Naive B cell (primary cell): ENCODE results near the gene GABRE. TPM values are rescaled to one million over a fixed set of nuclear protein-coding genes. Genes with fewer than 3 reads are reported as not detected.
"Not testable (repeated sequence)": the region's sequence is repeated elsewhere in the genome, so short reads cannot be mapped to it uniquely, and the experiment has no call there.

Experiments
- ATAC-seq, 2 donors: fragments of 150-1000 bp; cut with Tn5 transposase; 2 replicates each; pipeline ENCODE4 v1.10.0; 2021; ENCODE audit warnings: low read depth in 2 of 2, mild to moderate bottlenecking in 2 of 2, moderate library complexity in 2 of 2
- DNase-seq: peaks from one replicate; pipeline ENCODE4 v3.0.0; 2022
- H3K27ac Mint-ChIP-seq, 6 donors: one replicate each; pipeline ENCODE4 v1.8.0; 2020 to 2022; ENCODE audit warnings: mild to moderate bottlenecking in 6 of 6, mixed read lengths in 6 of 6, moderate library complexity in 5 of 6, inconsistent platforms in 2 of 6
- H3K27me3 Mint-ChIP-seq, 3 donors: one replicate each; pipeline ENCODE4 v1.8.0; 2021 to 2022; ENCODE audit warnings: mixed read lengths in 3 of 3, mild to moderate bottlenecking in 1 of 3
- H3K36me3 Mint-ChIP-seq, 2 donors: one replicate each; pipeline ENCODE4 v1.8.0; 2020 to 2022; ENCODE audit warnings: mixed read lengths in 2 of 2, inconsistent platforms in 1 of 2, mild to moderate bottlenecking in 1 of 2
- H3K4me1 Mint-ChIP-seq, 3 donors: one replicate each; pipeline ENCODE4 v1.8.0; 2020 to 2022; ENCODE audit warnings: mixed read lengths in 3 of 3, inconsistent platforms in 1 of 3, mild to moderate bottlenecking in 1 of 3, moderate library complexity in 1 of 3
- H3K4me3 Mint-ChIP-seq, 8 donors: one replicate each; pipeline ENCODE4 v1.8.0; 2020 to 2022; ENCODE audit warnings: mild to moderate bottlenecking in 8 of 8, mixed read lengths in 8 of 8, moderate library complexity in 8 of 8, inconsistent platforms in 2 of 8
- H3K9me3 Mint-ChIP-seq, 7 donors: one replicate each; pipeline ENCODE4 v1.8.0; 2020 to 2022; ENCODE audit warnings: mixed read lengths in 7 of 7, mild to moderate bottlenecking in 5 of 7, inconsistent platforms in 2 of 7, moderate library complexity in 1 of 7
- polyA plus RNA-seq, 6 donors: library from polyadenylated mRNA; unstranded; fragments of 300-500 nt; fragmentation: Illumina TruSeq; gene quantifications; one replicate each; pipeline ENCODE4 v1.2.3, GENCODE V29; 2021; ENCODE audit warnings: low read depth in 6 of 6

Gene GABRE
- polyA plus RNA-seq, 6 donors from 2014 or later: not detected

DNA sequence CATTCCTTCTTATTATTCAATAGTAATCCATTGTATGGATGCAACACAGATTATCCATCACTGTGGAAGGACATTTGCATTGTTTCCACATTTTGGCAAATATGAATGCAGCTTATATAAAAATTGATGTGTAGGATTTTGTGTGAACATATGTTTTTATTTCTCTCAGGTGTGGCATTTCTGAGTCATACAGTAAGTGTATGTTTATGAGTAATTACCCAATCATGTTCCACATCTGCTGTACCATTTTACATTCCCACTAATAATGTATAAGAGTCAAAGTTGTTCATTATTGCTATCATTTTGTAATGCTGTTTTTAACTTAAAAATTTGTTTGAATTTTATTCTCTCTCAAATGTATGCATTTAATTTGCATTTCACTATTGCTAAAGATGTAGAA, 36.3 kb downstream of the GABRE start:
- Mint-ChIP-seq H3K27ac (no peak overlapping the region), H3K36me3 (no peaks in the 10 kb centered on the region), H3K9me3 (peaks cover 0 to 4% (median 0%) of the 10 kb centered on the region in 7 donors), H3K27me3 (no peaks in the 10 kb centered on the region), H3K4me3 (no peak overlapping the region), H3K4me1 (no peaks in the 10 kb centered on the region)
- no peak for ATAC-seq
- no peak for DNase-seq

- H3K27me3 Mint-ChIP-seq: no peaks in the 10 kb centered on the region
- H3K4me1 Mint-ChIP-seq: no peaks in the 10 kb centered on the region
- H3K36me3 Mint-ChIP-seq: no peaks in the 10 kb centered on the region
- no peak overlapping the region for H3K4me3 Mint-ChIP-seq
- no peak for DNase-seq
- H3K27ac Mint-ChIP-seq: no peak overlapping the region
- H3K9me3 Mint-ChIP-seq: no peaks in the 10 kb centered on the region
- no peak for ATAC-seq
These were observed 39.1 kb downstream of the GABRE start for GRCh38 chrX:151935358-151935757.

GRCh38 chrX:151929126-151929525, 45.4 kb downstream of the GABRE start:
- Mint-ChIP-seq H3K9me3 (peaks cover 0 to 5% (median 0%) of the 10 kb centered on the region in 7 donors), H3K27ac (no peak overlapping the region), H3K36me3 (no peaks in the 10 kb centered on the region), H3K4me1 (no peaks in the 10 kb centered on the region), H3K4me3 (no peak overlapping the region), H3K27me3 (no peaks in the 10 kb centered on the region)
- DNase-seq (no peak), ATAC-seq (no peak)

DNA sequence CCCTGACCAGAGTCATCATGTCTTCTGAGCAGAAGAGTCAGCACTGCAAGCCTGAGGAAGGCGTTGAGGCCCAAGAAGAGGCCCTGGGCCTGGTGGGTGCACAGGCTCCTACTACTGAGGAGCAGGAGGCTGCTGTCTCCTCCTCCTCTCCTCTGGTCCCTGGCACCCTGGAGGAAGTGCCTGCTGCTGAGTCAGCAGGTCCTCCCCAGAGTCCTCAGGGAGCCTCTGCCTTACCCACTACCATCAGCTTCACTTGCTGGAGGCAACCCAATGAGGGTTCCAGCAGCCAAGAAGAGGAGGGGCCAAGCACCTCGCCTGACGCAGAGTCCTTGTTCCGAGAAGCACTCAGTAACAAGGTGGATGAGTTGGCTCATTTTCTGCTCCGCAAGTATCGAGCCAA, 50.8 kb downstream of the GABRE start:
- peaks cover 0 to 5% (median 1%) of the 10 kb centered on the region in 7 donors for H3K9me3 Mint-ChIP-seq
- H3K4me1 Mint-ChIP-seq: no peaks in the 10 kb centered on the region
- no peaks in the 10 kb centered on the region for H3K36me3 Mint-ChIP-seq
- DNase-seq: no peak
- H3K4me3 Mint-ChIP-seq: no peak overlapping the region
- no peaks in the 10 kb centered on the region for H3K27me3 Mint-ChIP-seq
- ATAC-seq: no peak
- H3K27ac Mint-ChIP-seq: no peak overlapping the region

DNA sequence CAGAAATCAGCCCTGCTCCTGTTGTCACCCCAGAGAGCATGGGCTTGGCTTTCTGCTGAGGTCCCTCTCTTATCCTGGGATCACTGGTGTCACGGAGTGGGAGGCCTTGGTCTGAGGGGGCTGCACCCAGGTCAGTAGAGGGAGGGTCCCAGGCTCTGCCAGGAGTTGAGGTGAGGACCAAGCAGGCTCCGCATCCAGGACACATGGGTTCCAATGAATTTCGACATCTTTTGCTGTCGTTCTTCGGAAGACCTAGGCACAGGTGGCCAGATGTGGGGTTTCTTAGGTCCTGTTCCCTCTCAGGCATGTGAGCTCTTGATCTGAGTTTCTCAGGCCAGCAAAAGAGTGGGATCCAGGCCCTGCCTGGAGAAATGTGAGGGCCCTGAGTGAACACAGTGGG, 51.8 kb downstream of the GABRE start:
- Mint-ChIP-seq H3K36me3 (no peaks in the 10 kb centered on the region), H3K27me3 (no peaks in the 10 kb centered on the region), H3K4me1 (no peaks in the 10 kb centered on the region), H3K27ac (no peak overlapping the region), H3K4me3 (no peak overlapping the region), H3K9me3 (peaks cover 0 to 5% (median 1%) of the 10 kb centered on the region in 7 donors)
- no peak for DNase-seq
- no peak for ATAC-seq

GRCh38 chrX:151921866-151922265, 52.6 kb downstream of the GABRE start:
- no peak overlapping the region for H3K27ac Mint-ChIP-seq
- H3K36me3 Mint-ChIP-seq: no peaks in the 10 kb centered on the region
- peaks cover 0 to 5% (median 0%) of the 10 kb centered on the region in 7 donors for H3K9me3 Mint-ChIP-seq
- no peaks in the 10 kb centered on the region for H3K27me3 Mint-ChIP-seq
- H3K4me3 Mint-ChIP-seq: no peak overlapping the region
- ATAC-seq: no peak
- no peaks in the 10 kb centered on the region for H3K4me1 Mint-ChIP-seq
- DNase-seq: no peak

- DNase-seq (no peak), ATAC-seq (no peak)
- no peaks in the 10 kb centered on the region for H3K27me3 Mint-ChIP-seq
- H3K4me3 Mint-ChIP-seq: no peak overlapping the region
- no peaks in the 10 kb centered on the region for H3K4me1 Mint-ChIP-seq
- H3K27ac Mint-ChIP-seq: no peak overlapping the region
- no peaks in the 10 kb centered on the region for H3K36me3 Mint-ChIP-seq
- peaks cover 0 to 5% (median 0%) of the 10 kb centered on the region in 7 donors for H3K9me3 Mint-ChIP-seq
These were observed 53.2 kb downstream of the GABRE start for GRCh38 chrX:151921292-151921691.

DNA sequence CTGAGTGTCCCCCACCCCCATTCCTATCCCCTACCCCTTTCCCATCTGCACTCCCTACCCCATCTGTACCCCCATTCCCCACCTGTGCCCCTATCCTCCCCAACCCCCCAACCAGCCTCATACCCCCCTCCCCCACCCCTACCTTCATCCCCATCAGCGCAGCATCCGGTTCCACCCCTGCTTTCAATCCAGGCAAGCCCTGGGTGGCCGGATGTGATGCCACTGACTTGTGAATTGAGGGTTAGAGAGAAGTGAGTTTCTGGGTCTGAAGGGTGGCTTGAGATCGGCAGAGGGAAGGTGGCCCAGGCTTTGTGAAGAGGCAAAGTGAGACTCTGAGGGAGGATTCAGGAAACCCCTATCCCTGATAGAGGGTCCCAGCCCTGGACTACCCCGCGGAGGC, 53.9 kb downstream of the GABRE start:
- no peak overlapping the region for H3K4me3 Mint-ChIP-seq
- no peak for ATAC-seq
- no peaks in the 10 kb centered on the region for H3K4me1 Mint-ChIP-seq
- no peaks in the 10 kb centered on the region for H3K27me3 Mint-ChIP-seq
- H3K9me3 Mint-ChIP-seq: peaks cover 0 to 5% (median 0%) of the 10 kb centered on the region in 7 donors
- no peak overlapping the region for H3K27ac Mint-ChIP-seq
- DNase-seq: no peak
- no peaks in the 10 kb centered on the region for H3K36me3 Mint-ChIP-seq

- no peaks in the 10 kb centered on the region for H3K36me3 Mint-ChIP-seq
- H3K4me3 Mint-ChIP-seq: no peak overlapping the region
- H3K27ac Mint-ChIP-seq: no peak overlapping the region
- no peaks in the 10 kb centered on the region for H3K4me1 Mint-ChIP-seq
- no peak for ATAC-seq
- no peaks in the 10 kb centered on the region for H3K27me3 Mint-ChIP-seq
- no peak for DNase-seq
- H3K9me3 Mint-ChIP-seq: peaks cover 0 to 5% (median 0%) of the 10 kb centered on the region in 7 donors
These were observed 54.4 kb downstream of the GABRE start for GRCh38 chrX:151920101-151920500.

DNA sequence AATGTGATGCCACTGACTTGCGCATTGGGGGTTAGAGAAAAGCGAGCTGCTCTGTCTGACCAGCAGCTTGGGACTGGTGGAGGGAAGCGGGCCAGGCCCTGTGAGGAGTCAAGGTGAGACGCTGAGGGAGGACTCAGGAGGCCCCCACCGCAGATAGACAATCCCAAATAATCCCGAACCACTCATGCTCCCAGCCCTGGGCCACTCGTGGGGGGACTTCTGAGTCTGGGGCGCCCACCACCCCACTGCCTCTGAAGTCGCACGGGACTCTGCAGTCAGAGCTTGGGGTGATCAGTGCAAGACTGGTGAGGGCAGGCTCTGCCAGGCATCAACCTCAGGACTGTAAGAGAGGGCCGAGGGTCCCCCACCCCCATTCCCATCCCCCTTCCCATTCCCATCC, 54.9 kb downstream of the GABRE start:
- Mint-ChIP-seq H3K27ac (no peak overlapping the region), H3K9me3 (peaks cover 0 to 5% (median 0%) of the 10 kb centered on the region in 7 donors), H3K36me3 (no peaks in the 10 kb centered on the region), H3K4me1 (no peaks in the 10 kb centered on the region), H3K27me3 (no peaks in the 10 kb centered on the region), H3K4me3 (no peak overlapping the region)
- ATAC-seq (no peak), DNase-seq (no peak)

DNA sequence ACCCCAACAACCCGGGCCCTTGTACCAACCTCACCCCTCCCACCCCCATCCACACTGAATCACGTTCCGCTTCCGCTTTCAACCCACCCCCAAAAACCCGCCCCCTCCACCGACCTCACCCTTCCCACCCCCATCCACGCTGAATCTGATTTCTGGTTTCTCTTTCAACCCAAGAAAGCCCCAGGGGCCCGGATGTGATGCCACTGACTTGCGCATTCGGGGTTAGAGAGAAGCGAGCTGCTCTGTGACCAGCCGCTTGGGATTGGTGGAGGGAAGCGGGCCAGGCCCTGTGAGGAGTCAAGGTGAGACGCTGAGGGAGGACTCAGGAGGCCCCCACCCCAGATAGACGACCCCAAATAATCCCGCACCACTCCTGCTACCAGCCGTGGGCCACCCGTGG, 55.7 kb downstream of the GABRE start:
- not testable (repeated sequence) for H3K9me3 Mint-ChIP-seq, DNase-seq, H3K36me3 Mint-ChIP-seq, H3K27ac Mint-ChIP-seq, ATAC-seq, H3K4me3 Mint-ChIP-seq, H3K27me3 Mint-ChIP-seq, H3K4me1 Mint-ChIP-seq

- Mint-ChIP-seq H3K27ac (no peak within 1 kb of the TSS), H3K27me3 (no peaks in the 10 kb centered on the region), H3K36me3 (no peaks in the 10 kb centered on the region), H3K4me3 (no peak within 1 kb of the TSS), H3K4me1 (no peaks in the 10 kb centered on the region), H3K9me3 (peaks cover 0 to 2% (median 0%) of the 10 kb centered on the region in 7 donors)
- DNase-seq (no peak), ATAC-seq (no peak)
These were observed 61.7 kb downstream of the GABRE start, which contains the start of gene MAGEA4 for GRCh38 chrX:151912780-151913179. MAGEA4 (plus strand) TSS chrX:151912889; CDS start chrX:151923665, 10,776 bp downstream.

DNA sequence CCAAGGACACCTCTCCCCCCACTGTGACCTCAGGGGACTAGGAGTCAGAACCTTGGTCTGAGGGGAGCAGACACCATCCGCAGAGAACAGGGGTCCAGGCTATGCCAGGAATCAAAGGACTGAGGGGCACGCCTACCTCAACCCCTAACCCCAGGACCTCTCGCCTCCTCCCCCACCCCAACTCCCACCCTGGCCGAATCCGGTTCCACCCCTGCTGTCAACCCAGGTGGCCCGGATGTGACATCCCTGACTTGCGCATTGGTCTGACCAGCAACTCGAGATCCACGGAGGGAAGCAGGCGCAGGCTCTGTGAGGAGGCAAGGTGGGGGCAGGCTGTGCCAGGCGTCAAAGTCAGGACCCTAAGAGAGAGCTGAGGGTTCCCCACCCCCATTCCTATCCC, 62.3 kb downstream of the GABRE start:
- H3K27me3 Mint-ChIP-seq: no peaks in the 10 kb centered on the region
- ATAC-seq: no peak

GRCh38 chrX:151904989-151905388, 69.5 kb downstream of the GABRE start:
- DNase-seq: no peak
- H3K36me3 Mint-ChIP-seq: no peaks in the 10 kb centered on the region
- H3K27ac Mint-ChIP-seq: no peak overlapping the region
- peaks cover 0 to 5% (median 0%) of the 10 kb centered on the region in 7 donors for H3K9me3 Mint-ChIP-seq
- no peak overlapping the region for H3K4me3 Mint-ChIP-seq
- ATAC-seq: no peak
- no peaks in the 10 kb centered on the region for H3K4me1 Mint-ChIP-seq
- H3K27me3 Mint-ChIP-seq: no peaks in the 10 kb centered on the region

More for the DNA sequence above, 62.3 kb downstream of the GABRE start:
- Mint-ChIP-seq H3K9me3 (peaks cover 0 to 2% (median 0%) of the 10 kb centered on the region in 7 donors), H3K4me1 (no peaks in the 10 kb centered on the region), H3K27ac (no peak overlapping the region), H3K36me3 (no peaks in the 10 kb centered on the region), H3K4me3 (no peak overlapping the region)
- no peak for DNase-seq
